ENCODE measurements around the gene MAPK11. TPM values are rescaled to one million over a fixed set of nuclear protein-coding genes. Genes with fewer than 3 reads are reported as not detected.

Gene MAPK11
- total and polyA plus RNA-seq, 2 donors from 2014 or later: 11.4 to 18.3 TPM

DNA sequence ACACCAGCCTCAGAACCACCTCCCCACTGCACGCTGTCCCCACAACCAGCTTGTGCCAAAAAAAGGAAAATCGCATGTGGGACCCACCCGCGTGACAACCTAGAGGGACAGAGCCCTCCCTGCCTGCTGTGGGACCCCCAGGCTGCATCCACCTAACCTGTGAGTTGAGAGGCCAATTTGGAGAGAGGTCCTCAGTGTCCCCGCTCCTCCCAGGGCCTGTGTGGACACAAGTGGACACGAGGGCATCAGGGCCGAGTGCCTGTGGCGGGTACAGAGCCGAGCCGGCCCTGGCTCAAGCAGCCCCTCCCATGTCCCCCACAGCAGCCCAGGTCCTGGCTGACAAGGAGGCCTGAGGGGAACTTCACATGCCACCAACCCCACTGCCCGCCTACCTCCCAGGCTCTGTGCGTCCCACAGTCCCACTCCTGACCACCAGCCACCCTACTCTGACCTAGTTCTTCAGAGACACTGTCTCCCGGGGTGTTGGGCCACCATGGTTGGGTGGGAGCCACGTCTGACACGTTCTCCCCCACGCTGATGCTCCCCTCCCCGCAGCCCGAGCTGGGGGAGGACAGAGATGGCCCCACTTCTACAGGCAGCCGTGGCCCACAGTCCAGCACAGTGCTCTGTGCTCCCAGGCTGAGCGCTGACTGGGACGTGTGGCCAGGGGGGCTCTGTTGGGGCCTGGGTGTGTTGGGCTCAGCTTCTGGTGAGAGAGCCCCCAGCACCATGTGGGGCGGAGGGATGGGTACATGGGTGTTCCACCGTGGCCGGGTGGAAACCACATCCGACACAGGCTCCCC, 50.2 kb downstream of the MAPK11 start:
- Histone ChIP-seq H3K9ac (ENCODE audit: low read length in 3 of 3) (no peak overlapping the region), H3K36me3 (ENCODE audit: control insufficient read depth in 2 of 3, insufficient read depth in 3 of 3, low read length in 3 of 3) (peaks cover 2 to 38% (median 26%) of the 10 kb centered on the region in 3 donors), H3K27ac (ENCODE audit: low read depth in 2 of 2, low read length in 2 of 2) (no peak overlapping the region), H3K27me3 (ENCODE audit: control insufficient read depth, insufficient read depth, low read length) (no peaks in the 10 kb centered on the region), H3K9me3 (ENCODE audit: control insufficient read depth in 2 of 3, insufficient read depth in 1 of 3, low read length in 3 of 3) (no peaks in the 10 kb centered on the region), H3K4me1 (ENCODE audit: control insufficient read depth in 2 of 3, insufficient read depth in 2 of 3, low read depth in 1 of 3, low read length in 3 of 3) (peaks cover 0 to 3% (median 0%) of the 10 kb centered on the region in 3 donors), H3K4me3 (ENCODE audit: low read length in 3 of 3) (no peak overlapping the region)
- DNase-seq (no peak), FAIRE-seq (no peak)
- intact Hi-C loops (cut with DNase I): no loop called here
- TF ChIP-seq, protein P1, sequence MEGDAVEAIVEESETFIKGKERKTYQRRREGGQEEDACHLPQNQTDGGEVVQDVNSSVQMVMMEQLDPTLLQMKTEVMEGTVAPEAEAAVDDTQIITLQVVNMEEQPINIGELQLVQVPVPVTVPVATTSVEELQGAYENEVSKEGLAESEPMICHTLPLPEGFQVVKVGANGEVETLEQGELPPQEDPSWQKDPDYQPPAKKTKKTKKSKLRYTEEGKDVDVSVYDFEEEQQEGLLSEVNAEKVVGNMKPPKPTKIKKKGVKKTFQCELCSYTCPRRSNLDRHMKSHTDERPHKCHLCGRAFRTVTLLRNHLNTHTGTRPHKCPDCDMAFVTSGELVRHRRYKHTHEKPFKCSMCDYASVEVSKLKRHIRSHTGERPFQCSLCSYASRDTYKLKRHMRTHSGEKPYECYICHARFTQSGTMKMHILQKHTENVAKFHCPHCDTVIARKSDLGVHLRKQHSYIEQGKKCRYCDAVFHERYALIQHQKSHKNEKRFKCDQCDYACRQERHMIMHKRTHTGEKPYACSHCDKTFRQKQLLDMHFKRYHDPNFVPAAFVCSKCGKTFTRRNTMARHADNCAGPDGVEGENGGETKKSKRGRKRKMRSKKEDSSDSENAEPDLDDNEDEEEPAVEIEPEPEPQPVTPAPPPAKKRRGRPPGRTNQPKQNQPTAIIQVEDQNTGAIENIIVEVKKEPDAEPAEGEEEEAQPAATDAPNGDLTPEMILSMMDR (IDR thresholded peaks at IDR 0.05; ENCODE audit: borderline replicate concordance, extremely low read depth, insufficient read depth): no peak

DNA sequence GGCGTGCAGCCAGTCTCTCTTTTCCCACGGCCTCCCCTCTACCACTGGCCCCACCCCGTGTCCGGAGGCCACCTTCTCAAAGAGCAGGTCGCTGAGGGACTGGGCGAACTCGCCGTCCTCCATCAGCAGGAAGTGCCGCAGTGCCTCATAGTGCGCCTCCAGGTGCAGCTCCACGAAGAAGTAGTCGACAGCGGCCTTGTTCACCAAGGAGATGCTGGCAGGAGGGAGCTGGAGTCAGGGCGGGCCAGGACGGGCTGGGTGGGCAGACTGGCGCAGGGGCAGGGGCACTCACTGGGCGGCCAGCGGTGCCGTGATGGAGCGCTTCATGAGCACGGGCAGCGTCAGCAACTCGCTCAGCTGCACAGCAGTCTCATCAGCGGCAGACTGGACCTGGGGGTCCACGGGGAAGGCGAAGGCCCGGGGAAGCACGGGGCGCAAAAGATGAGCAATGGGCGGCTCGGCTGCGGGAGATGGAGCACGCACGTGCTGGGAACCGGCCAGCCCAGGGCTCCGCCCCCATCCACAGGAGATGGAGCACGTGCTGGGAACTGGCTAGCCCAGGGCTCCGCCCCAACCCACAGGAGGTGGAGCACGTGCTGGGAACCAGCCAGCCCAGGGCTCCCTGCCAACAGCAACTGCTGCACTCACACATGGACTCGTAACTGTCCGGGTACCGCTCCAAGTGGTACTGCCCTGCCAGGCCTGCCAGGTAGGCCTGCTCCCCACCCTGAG, 51.0 kb downstream of the MAPK11 start:
- no peaks in the 10 kb centered on the region for H3K27me3 ChIP-seq (ENCODE audit: control insufficient read depth, insufficient read depth, low read length)
- DNase-seq (peak; percentile 18 to 90 (median 66)), FAIRE-seq (no peak)
- no peaks in the 10 kb centered on the region for H3K9me3 ChIP-seq (ENCODE audit: control insufficient read depth in 2 of 3, insufficient read depth in 1 of 3, low read length in 3 of 3)
- no peak overlapping the region for H3K4me3 ChIP-seq (ENCODE audit: low read length in 3 of 3)
- peaks cover 2 to 40% (median 29%) of the 10 kb centered on the region in 3 donors for H3K36me3 ChIP-seq (ENCODE audit: control insufficient read depth in 2 of 3, insufficient read depth in 3 of 3, low read length in 3 of 3)
- H3K4me1 ChIP-seq (ENCODE audit: control insufficient read depth in 2 of 3, insufficient read depth in 2 of 3, low read depth in 1 of 3, low read length in 3 of 3): peaks cover 0 to 4% (median 0%) of the 10 kb centered on the region in 3 donors
- intact Hi-C loops (cut with DNase I): no loop called here
- H3K27ac ChIP-seq (ENCODE audit: low read depth in 2 of 2, low read length in 2 of 2): no peak overlapping the region
- TF ChIP-seq, protein P1 (IDR thresholded peaks at IDR 0.05; ENCODE audit: borderline replicate concordance, extremely low read depth, insufficient read depth): no peak
- no peak overlapping the region for H3K9ac ChIP-seq (ENCODE audit: low read length in 3 of 3)

DNA sequence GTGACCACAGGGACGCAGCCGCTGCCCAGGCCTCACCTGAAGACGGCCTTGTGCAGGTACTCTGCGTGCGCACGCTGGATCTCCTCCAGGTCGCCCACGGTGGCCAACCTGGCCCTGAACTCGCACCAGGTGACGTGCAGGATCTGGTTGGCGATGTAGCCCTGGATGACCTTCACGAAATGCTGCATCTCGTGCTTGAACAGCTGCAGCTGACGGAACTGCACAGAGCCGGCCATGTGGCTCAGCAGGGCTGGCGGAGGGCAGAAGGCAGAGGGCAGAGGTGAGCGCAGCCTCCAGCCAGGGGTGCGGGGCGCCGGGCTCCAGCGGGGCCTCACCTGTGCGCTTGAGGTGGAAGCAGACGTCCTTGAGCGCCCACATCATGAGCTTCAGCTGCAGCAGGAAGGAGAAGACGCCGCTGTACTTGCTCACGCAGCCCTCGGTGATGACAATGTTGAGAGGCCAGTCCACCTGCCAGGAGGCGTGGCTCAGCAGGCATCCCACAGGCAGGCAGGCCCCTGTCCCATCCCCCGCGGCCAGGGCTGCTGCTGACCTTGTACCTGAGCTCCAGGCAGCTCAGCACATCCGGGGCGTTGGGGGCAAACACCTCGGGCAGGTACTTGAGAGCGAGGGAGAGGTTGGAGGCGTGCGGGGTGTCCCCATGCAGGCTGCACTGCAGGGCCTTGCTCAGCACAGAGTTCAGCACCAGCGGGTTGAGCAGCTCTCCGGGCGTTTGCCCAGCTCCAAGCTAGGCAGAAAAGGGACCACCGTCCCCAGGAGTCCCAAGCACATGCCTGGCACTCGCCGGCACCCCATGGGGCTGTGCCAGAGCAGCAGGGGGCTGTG, 51.8 kb downstream of the MAPK11 start:
- no peaks in the 10 kb centered on the region for H3K27me3 ChIP-seq (ENCODE audit: control insufficient read depth, insufficient read depth, low read length)
- TF ChIP-seq, protein P1 (IDR thresholded peaks at IDR 0.05; ENCODE audit: borderline replicate concordance, extremely low read depth, insufficient read depth): no peak
- peaks cover 0 to 4% (median 0%) of the 10 kb centered on the region in 3 donors for H3K4me1 ChIP-seq (ENCODE audit: control insufficient read depth in 2 of 3, insufficient read depth in 2 of 3, low read depth in 1 of 3, low read length in 3 of 3)
- peaks cover 2 to 35% (median 26%) of the 10 kb centered on the region in 3 donors for H3K36me3 ChIP-seq (ENCODE audit: control insufficient read depth in 2 of 3, insufficient read depth in 3 of 3, low read length in 3 of 3)
- DNase-seq (peak in 2 of 5 donors; percentile 53 to 75), FAIRE-seq (no peak)
- no peak overlapping the region for H3K4me3 ChIP-seq (ENCODE audit: low read length in 3 of 3)
- H3K9ac ChIP-seq (ENCODE audit: low read length in 3 of 3): no peak overlapping the region
- no peaks in the 10 kb centered on the region for H3K9me3 ChIP-seq (ENCODE audit: control insufficient read depth in 2 of 3, insufficient read depth in 1 of 3, low read length in 3 of 3)
- H3K27ac ChIP-seq (ENCODE audit: low read depth in 2 of 2, low read length in 2 of 2): no peak overlapping the region
- intact Hi-C loops (cut with DNase I): no loop called here

Data from kidney (tissue), 14 donors.